GM21526 (cell line): ENCODE measurements around the gene RAB17.
"Not testable (repeated sequence)": the region's sequence is repeated elsewhere in the genome, so short reads cannot be mapped to it uniquely, and the experiment has no call there.

Experiments
- ATAC-seq: cut with Tn5 transposase; IDR thresholded peaks from one replicate; pipeline ENCODE4 v1.9.1; 2021; ENCODE audit warnings: moderate library complexity; ENCODE audit not compliant: unreplicated experiment, low FRiP score

Gene RAB17

GRCh38 chr2:237625216-237625705, 34.7 kb upstream of the RAB17 start:
- ATAC-seq: no peak

- no peak for ATAC-seq
These were observed 34.0 kb upstream of the RAB17 start for GRCh38 chr2:237624565-237624964.

GRCh38 chr2:237623428-237624403, 33.2 kb upstream of the RAB17 start:
- no peak for ATAC-seq

GRCh38 chr2:237618449-237618848, 27.9 kb upstream of the RAB17 start:
- no peak for ATAC-seq

GRCh38 chr2:237617587-237617982, 27.1 kb upstream of the RAB17 start:
- ATAC-seq: no peak

GRCh38 chr2:237616734-237617586, 26.4 kb upstream of the RAB17 start:
- ATAC-seq: no peak

GRCh38 chr2:237616373-237616733, 25.8 kb upstream of the RAB17 start:
- ATAC-seq: no peak

- no peak for ATAC-seq
These were observed 25.2 kb upstream of the RAB17 start for GRCh38 chr2:237615631-237616249.

- no peak for ATAC-seq
These were observed 23.7 kb upstream of the RAB17 start for GRCh38 chr2:237614151-237614720.

GRCh38 chr2:237613679-237614078, 23.1 kb upstream of the RAB17 start:
- no peak for ATAC-seq

- ATAC-seq: no peak
These were observed 22.2 kb upstream of the RAB17 start for GRCh38 chr2:237612527-237613357.

- ATAC-seq: not testable (repeated sequence)
These were observed 16.0 kb upstream of the RAB17 start for GRCh38 chr2:237606522-237606921.

- ATAC-seq: no peak
These were observed 14.4 kb upstream of the RAB17 start for GRCh38 chr2:237604960-237605359.

GRCh38 chr2:237604391-237604790, 13.9 kb upstream of the RAB17 start:
- ATAC-seq: no peak

GRCh38 chr2:237603718-237604362, 13.3 kb upstream of the RAB17 start:
- ATAC-seq: no peak

- no peak for ATAC-seq
These were observed 12.6 kb upstream of the RAB17 start for GRCh38 chr2:237603049-237603717.

- ATAC-seq: no peak
These were observed 11.9 kb upstream of the RAB17 start for GRCh38 chr2:237602409-237602808.

- no peak for ATAC-seq
These were observed 11.1 kb upstream of the RAB17 start for GRCh38 chr2:237601453-237602116.
